Posterior cingulate gyrus (tissue), 11 donors: Measurements from ENCODE around the gene C5orf46.
"Not testable (repeated sequence)": the region's sequence is repeated elsewhere in the genome, so short reads cannot be mapped to it uniquely, and the experiment has no call there.

Experiments used
- DNase-seq, 10 donors: peaks; one replicate each; pipeline versions ENCODE4 v3.0.0 to v3.0.0-alpha.2; 2020 to 2021; ENCODE audit warnings: mixed read lengths in 3 of 10
- intact Hi-C: fragments of 100-400 bp; cut with DNase I; formaldehyde crosslinking; loops from one replicate; pipeline ENCODE4 v1.15.1; 2023

The C5orf46 gene

GRCh38 chr5:147898875-147899401, 7.4 kb downstream of the C5orf46 start:
- DNase-seq: no peak
- intact Hi-C loops: no loop called here

- intact Hi-C loops: no loop called here
- DNase-seq: no peak
These were observed 10.5 kb downstream of the C5orf46 start for GRCh38 chr5:147895864-147896263.

GRCh38 chr5:147893820-147894219, 12.5 kb downstream of the C5orf46 start:
- intact Hi-C loops: no loop called here
- no peak for DNase-seq

GRCh38 chr5:147892696-147893296, 13.5 kb downstream of the C5orf46 start:
- intact Hi-C loops: no loop called here
- DNase-seq: no peak

- intact Hi-C loops: loop anchor here (2.0 kb wide), 1 partner anchor 45 kb away; no protein-coding TSS in a partner anchor
- no peak for DNase-seq
These were observed 18.4 kb downstream of the C5orf46 start for GRCh38 chr5:147887930-147888329.

- no peak for DNase-seq
- intact Hi-C loops: loop anchor here (2.0 kb wide), 1 partner anchor 46 kb away; no protein-coding TSS in a partner anchor
These were observed 19.2 kb downstream of the C5orf46 start for GRCh38 chr5:147887026-147887627.

- DNase-seq: no peak
- intact Hi-C loops: no loop called here
These were observed 23.6 kb downstream of the C5orf46 start for GRCh38 chr5:147882586-147883313.

GRCh38 chr5:147880487-147880886, 25.9 kb downstream of the C5orf46 start:
- intact Hi-C loops: no loop called here
- DNase-seq: no peak

- no peak for DNase-seq
- intact Hi-C loops: no loop called here
These were observed 26.6 kb downstream of the C5orf46 start for GRCh38 chr5:147879784-147880183.

- intact Hi-C loops: no loop called here
- no peak for DNase-seq
These were observed 28.1 kb downstream of the C5orf46 start, which contains the start of gene SCGB3A2 for GRCh38 chr5:147878066-147878759. Gene SCGB3A2 (plus strand): TSS chr5:147878711. CDS start chr5:147878804, 93 bp downstream.

GRCh38 chr5:147876626-147877025, 29.7 kb downstream of the C5orf46 start:
- intact Hi-C loops: no loop called here
- no peak for DNase-seq

GRCh38 chr5:147876141-147876540, 30.2 kb downstream of the C5orf46 start:
- no peak for DNase-seq
- intact Hi-C loops: no loop called here

GRCh38 chr5:147874910-147875367, 31.4 kb downstream of the C5orf46 start:
- intact Hi-C loops: no loop called here
- no peak for DNase-seq

DNA sequence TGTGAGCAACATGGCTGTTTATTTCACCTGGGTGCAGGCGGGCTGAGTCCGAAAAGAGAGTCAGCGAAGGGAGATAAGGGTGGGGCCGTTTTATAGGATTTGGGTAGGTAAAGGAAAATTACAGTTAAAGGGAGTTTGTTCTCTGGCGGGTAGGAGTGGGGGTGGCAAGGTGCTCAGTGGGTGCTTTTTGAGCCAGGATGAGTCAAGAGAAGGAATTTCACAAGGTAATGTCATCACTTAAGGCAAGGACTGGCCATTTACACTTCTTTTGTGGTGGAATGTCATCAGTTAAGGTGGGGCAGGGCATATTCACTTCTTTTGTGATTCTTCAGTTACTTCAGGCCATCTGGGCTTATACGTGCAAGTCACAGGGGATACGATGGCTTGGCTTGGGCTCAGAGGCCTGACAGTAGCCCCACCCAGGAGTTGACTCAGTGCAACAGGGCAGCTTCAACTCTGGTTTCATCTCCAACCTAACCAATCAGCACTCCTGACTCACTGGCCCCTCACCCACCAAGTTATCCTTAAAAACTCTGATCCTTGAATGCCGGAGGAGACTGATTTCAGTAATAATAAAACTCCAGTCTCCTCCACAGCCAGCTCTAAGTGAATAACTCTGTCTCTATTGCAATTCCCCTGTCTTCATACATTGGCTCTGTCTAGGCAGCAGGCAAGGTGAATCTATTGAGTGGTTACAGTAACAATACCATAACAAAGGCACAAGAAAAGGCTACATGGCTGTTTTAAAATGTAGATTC, 32.0 kb downstream of the C5orf46 start:
- DNase-seq, intact Hi-C loops: not testable (repeated sequence)

DNA sequence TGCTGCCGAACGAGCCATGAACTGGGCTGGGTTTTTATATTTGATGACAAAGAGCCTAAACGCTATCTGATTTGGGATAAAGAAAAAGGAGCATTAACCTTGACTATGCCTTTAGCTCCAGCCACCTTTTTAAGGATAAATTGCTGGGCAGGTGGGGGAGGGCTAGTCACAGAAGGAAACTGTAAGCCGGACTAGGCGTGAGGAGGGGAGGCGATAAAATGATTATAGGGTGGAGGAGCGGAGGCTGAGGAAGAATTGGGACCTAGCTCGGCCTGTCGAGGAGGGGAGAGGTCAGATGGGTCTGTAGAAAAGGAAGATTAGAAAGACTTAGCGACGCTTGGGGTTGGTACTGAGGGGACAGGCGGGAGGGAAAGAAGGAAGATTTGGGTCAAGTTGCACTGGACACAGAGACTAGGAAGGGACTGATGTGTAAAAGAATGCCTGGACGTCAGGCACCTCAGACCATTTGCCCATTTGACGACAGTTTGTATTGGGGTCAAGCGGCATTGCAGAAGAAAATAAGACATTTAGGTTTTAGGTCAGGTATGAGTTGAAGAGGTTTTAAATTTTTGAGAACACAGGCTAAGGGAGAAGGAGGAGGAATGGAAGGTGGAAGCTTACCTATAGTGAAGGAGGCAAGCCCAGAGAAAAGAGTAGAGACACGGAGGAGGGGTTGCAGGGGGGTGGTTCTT, 33.4 kb downstream of the C5orf46 start:
- intact Hi-C loops, DNase-seq: not testable (repeated sequence)

DNA sequence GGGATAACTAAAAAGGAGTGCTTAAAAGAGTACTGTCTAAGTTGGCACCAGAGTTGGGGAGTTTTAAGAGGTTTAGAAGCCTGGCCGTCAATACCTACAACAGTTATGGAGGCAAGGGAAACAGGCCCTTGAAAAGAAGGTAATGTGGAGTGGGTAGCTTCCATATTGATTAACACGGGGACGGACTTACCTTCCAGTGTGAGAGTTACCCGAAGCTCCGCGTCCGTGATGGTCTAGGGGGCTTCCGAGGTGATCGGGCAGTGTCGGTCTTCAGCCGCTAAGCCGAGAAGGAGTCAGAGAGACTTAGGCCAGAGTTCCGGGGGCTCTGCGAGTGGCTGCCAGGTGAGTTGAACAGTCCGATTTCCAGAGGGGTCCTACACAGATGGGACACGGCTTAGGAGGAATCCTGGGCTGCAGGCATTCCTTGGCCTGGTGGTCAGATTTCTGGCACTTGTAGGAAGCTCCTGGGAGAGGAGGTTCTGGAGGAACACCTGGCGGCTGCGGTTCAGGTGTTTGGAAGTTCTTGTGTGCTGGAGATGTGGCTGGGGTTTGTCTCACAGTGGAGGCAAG, 34.3 kb downstream of the C5orf46 start:
- intact Hi-C loops: not testable (repeated sequence)
- peak in 1 of 10 donors; percentile 52 for DNase-seq

DNA sequence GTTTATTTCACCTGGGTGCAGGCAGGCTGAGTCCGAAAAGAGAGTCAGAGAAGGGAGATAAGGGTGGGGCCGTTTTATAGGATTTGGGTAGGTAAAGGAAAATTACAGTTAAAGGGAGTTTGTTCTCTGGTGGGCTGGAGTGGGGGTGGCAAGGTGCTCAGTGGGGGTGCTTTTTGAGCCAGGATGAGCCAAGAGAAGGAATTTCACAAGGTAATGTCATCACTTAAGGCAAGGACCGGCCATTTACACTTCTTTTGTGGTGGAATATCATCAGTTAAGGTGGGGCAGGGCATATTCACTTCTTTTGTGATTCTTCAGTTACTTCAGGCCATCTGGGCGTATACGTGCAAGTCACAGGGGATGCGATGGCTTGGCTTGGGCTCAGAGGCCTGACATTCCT, 36.4 kb downstream of the C5orf46 start:
- DNase-seq, intact Hi-C loops: not testable (repeated sequence)

DNA sequence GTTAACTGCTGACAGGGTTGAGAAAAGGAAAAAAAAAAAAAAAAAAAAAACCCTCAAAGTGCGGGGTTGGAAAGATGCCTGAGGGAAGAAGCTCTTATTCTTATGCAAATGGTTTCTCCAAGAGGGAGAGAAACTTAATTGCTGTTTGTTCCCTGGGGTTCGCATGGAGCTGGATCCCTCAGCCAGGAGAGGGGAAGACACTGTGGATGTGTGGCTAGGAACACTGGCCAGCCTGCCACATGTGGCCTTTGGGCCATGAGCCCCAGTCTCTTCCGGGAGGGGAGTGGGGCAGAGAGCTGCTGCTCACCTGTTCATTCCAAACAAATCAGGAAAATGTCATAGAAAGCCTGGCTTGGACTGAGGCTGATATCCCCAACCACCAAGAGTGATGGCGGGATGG, 37.2 kb downstream of the C5orf46 start:
- intact Hi-C loops: no loop called here
- DNase-seq: no peak
